Natural killer cell (primary cell): ENCODE data around the gene RCCD1. TPM values are rescaled to one million over a fixed set of nuclear protein-coding genes. Genes with fewer than 3 reads are reported as not detected.

Experiments used
- ATAC-seq, 3 donors: fragments of 150-1000 bp in 2 of 3; fragments of 200-7000 bp in 1 of 3; cut with Tn5 transposase; 1 replicate in 1 of 3; 2 replicates in 2 of 3; pipeline ENCODE4 v1.10.0; 2021; ENCODE audit warnings: mild to moderate bottlenecking in 2 of 3, moderate library complexity in 2 of 3
- DNase-seq, 2 donors: peaks; one replicate each; pipeline versions ENCODE4 v3.0.0 to v3.0.0-alpha.2; 2013 to 2021; ENCODE audit warnings: mixed read lengths in 1 of 2
- H3K27ac ChIP-seq: one replicate; pipeline ENCODE4 v1.5.1; 2013; ENCODE audit warnings: mild to moderate bottlenecking, low read length
- H3K27me3 ChIP-seq: one replicate; pipeline ENCODE4 v1.6.1; 2013; ENCODE audit warnings: low read length; ENCODE audit not compliant: control insufficient read depth, insufficient read depth
- H3K36me3 ChIP-seq: one replicate; pipeline ENCODE4 v1.6.1; 2013; ENCODE audit warnings: low read length; ENCODE audit not compliant: control insufficient read depth, insufficient read depth
- H3K4me1 ChIP-seq: one replicate; pipeline ENCODE4 v1.6.1; 2013; ENCODE audit warnings: low read length; ENCODE audit not compliant: control insufficient read depth, insufficient read depth
- H3K4me3 ChIP-seq: one replicate; pipeline ENCODE4 v1.5.1; 2013; ENCODE audit warnings: low read length
- H3K9me3 ChIP-seq: one replicate; pipeline ENCODE4 v1.6.1; 2013; ENCODE audit warnings: low read length; ENCODE audit not compliant: control insufficient read depth, insufficient read depth
- H3K27ac Mint-ChIP-seq, 2 donors: one replicate each; pipeline ENCODE4 v1.8.0; 2022; ENCODE audit warnings: mild to moderate bottlenecking in 2 of 2, mixed read lengths in 2 of 2, moderate library complexity in 1 of 2
- H3K27me3 Mint-ChIP-seq, 2 donors: one replicate each; pipeline ENCODE4 v1.8.0; 2022; ENCODE audit warnings: low read depth in 2 of 2, mixed read lengths in 2 of 2
- H3K36me3 Mint-ChIP-seq: one replicate; pipeline ENCODE4 v1.8.0; 2022; ENCODE audit warnings: mixed read lengths
- H3K4me1 Mint-ChIP-seq, 2 donors: one replicate each; pipeline ENCODE4 v1.8.0; 2022; ENCODE audit warnings: mixed read lengths in 2 of 2
- H3K4me3 Mint-ChIP-seq: one replicate; pipeline ENCODE4 v1.8.0; 2022; ENCODE audit warnings: mild to moderate bottlenecking, moderate library complexity, mixed read lengths
- H3K9me3 Mint-ChIP-seq, 2 donors: one replicate each; pipeline ENCODE4 v1.8.0; 2022; ENCODE audit warnings: mixed read lengths in 2 of 2
- WGBS: methylation state at CpG from one replicate; pipeline ENCODE4 v1.1.7; 2013; ENCODE audit warnings: missing lambda C conversion rate; ENCODE audit not compliant: insufficient coverage; 5-methylcytosine and 5-hydroxymethylcytosine counted together
- intact Hi-C: fragments of 100-400 bp; cut with micrococcal nuclease; formaldehyde crosslinking; loops from one replicate; pipeline ENCODE4 v1.14.2; 2022
- total RNA-seq, 4 donors: library from RNA; stranded (reverse); fragments of 120-200 nt in 1 of 4; gene quantifications; one replicate each; pipeline versions ENCODE4 v1.2.3 to v1.2.4, GENCODE V29; 2013 to 2022
- TF ChIP-seq, protein P1 (sequence below): fragments of 200-600 bp; IDR thresholded peaks from one replicate; pipeline ENCODE4 v1.8.0; 2022; ENCODE audit warnings: antibody characterized with exemption

RCCD1 gene
- total RNA-seq, 3 donors from 2014 or later (not counting 1 experiment from before 2014, with no cell fraction given) = 4.2 to 5.4 (median 5.1) TPM

- intact Hi-C loops = no loop called here
- Mint-ChIP-seq H3K4me3 (no peak overlapping the region), H3K4me1 (peaks cover 0 to 5% of the 10 kb centered on the region in 2 donors), H3K27me3 (no peaks in the 10 kb centered on the region), H3K36me3 (no peaks in the 10 kb centered on the region), H3K9me3 (no peaks in the 10 kb centered on the region), H3K27ac (no peak overlapping the region)
- Histone ChIP-seq H3K4me3 (no peak overlapping the region), H3K27ac (no peak overlapping the region), H3K4me1 (peaks cover 14% of the 10 kb centered on the region), H3K27me3 (no peaks in the 10 kb centered on the region), H3K36me3 (peaks cover 92% of the 10 kb centered on the region), H3K9me3 (no peaks in the 10 kb centered on the region)
- TF ChIP-seq, protein P1, sequence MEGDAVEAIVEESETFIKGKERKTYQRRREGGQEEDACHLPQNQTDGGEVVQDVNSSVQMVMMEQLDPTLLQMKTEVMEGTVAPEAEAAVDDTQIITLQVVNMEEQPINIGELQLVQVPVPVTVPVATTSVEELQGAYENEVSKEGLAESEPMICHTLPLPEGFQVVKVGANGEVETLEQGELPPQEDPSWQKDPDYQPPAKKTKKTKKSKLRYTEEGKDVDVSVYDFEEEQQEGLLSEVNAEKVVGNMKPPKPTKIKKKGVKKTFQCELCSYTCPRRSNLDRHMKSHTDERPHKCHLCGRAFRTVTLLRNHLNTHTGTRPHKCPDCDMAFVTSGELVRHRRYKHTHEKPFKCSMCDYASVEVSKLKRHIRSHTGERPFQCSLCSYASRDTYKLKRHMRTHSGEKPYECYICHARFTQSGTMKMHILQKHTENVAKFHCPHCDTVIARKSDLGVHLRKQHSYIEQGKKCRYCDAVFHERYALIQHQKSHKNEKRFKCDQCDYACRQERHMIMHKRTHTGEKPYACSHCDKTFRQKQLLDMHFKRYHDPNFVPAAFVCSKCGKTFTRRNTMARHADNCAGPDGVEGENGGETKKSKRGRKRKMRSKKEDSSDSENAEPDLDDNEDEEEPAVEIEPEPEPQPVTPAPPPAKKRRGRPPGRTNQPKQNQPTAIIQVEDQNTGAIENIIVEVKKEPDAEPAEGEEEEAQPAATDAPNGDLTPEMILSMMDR = no peak
- no peak for DNase-seq
- ATAC-seq = no peak
- 98% methylated on average over 7 of the region's 7 CpGs for WGBS
These were observed 42.0 kb upstream of the RCCD1 start for GRCh38 chr15:90912770-90913075.

- ATAC-seq (no peak), DNase-seq (no peak)
- intact Hi-C loops = no loop called here
- Mint-ChIP-seq H3K9me3 (no peaks in the 10 kb centered on the region), H3K27me3 (no peaks in the 10 kb centered on the region), H3K27ac (no peak overlapping the region), H3K36me3 (no peaks in the 10 kb centered on the region), H3K4me3 (no peak overlapping the region), H3K4me1 (peaks cover 0 to 5% of the 10 kb centered on the region in 2 donors)
- 96% methylated on average over 12 of the region's 12 CpGs for WGBS
- Histone ChIP-seq H3K4me1 (peaks cover 14% of the 10 kb centered on the region), H3K36me3 (peaks cover 93% of the 10 kb centered on the region), H3K27ac (no peak overlapping the region), H3K4me3 (no peak overlapping the region), H3K27me3 (no peaks in the 10 kb centered on the region), H3K9me3 (no peaks in the 10 kb centered on the region)
- TF ChIP-seq, protein P1 = no peak
These were observed 41.2 kb upstream of the RCCD1 start for GRCh38 chr15:90913398-90913944.

GRCh38 chr15:90914305-90915080 is 40.2 kb upstream of the RCCD1 start:
- Mint-ChIP-seq H3K36me3 (no peaks in the 10 kb centered on the region), H3K4me1 (peaks cover 0 to 5% of the 10 kb centered on the region in 2 donors), H3K27ac (peak overlapping the region in 1 of 2 donors; percentile 38), H3K9me3 (no peaks in the 10 kb centered on the region), H3K27me3 (no peaks in the 10 kb centered on the region), H3K4me3 (no peak overlapping the region)
- WGBS = 92% methylated on average over 22 of the region's 22 CpGs
- Histone ChIP-seq H3K9me3 (no peaks in the 10 kb centered on the region), H3K27me3 (no peaks in the 10 kb centered on the region), H3K4me1 (peaks cover 14% of the 10 kb centered on the region), H3K27ac (no peak overlapping the region), H3K36me3 (peaks cover 93% of the 10 kb centered on the region), H3K4me3 (no peak overlapping the region)
- DNase-seq = no peak
- intact Hi-C loops = no loop called here
- no peak for ATAC-seq
- TF ChIP-seq, protein P1 = no peak
